Limb (tissue), 2 donors: ENCODE measurements around the gene CD40.
"Not testable (repeated sequence)": the region's sequence is repeated elsewhere in the genome, so short reads cannot be mapped to it uniquely, and the experiment has no call there.

Experiments used
- DNase-seq, 2 donors: peaks; one replicate each; pipeline ENCODE4 v3.0.0-alpha.2; 2016; ENCODE audit errors: extremely low spot score in 2 of 2

Gene CD40

DNA sequence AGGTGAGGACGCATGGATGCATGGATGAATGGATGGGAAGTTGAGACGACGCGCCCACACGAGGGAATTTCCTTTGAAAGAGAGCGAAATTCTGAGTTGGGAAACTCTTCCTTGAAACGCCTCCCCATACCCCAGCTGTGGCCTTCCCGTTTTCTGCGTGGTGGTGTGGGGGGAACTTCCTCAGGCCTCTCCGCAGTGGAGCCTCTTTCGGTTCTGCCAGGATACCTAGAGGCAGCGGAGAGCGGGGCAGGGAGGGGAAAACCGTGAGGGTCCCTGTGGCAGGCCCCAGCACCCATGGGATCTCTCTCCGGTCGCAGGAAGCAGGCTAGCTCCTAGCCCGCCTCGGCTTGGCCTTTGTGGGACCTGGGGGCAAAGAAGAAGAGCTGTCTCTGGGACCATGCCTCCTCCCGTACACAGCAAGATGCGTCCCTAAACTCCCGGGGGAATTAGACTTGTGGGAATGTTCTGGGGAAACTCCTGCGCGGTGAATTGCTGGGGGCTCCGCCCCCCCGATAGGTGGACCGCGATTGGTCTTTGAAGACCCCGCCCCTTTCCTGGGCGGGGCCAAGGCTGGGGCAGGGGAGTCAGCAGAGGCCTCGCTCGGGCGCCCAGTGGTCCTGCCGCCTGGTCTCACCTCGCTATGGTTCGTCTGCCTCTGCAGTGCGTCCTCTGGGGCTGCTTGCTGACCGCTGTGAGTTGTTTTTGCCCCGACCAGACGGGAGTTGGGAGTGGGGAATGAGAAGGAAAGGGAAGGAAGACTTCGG, at the start of gene CD40:
CD40 (plus strand) TSS at position 611 of the 764 bp plus-strand sequence; CDS start at position 641, 30 bp downstream.
- DNase-seq: peak in 1 of 2 donors; percentile 54

DNA sequence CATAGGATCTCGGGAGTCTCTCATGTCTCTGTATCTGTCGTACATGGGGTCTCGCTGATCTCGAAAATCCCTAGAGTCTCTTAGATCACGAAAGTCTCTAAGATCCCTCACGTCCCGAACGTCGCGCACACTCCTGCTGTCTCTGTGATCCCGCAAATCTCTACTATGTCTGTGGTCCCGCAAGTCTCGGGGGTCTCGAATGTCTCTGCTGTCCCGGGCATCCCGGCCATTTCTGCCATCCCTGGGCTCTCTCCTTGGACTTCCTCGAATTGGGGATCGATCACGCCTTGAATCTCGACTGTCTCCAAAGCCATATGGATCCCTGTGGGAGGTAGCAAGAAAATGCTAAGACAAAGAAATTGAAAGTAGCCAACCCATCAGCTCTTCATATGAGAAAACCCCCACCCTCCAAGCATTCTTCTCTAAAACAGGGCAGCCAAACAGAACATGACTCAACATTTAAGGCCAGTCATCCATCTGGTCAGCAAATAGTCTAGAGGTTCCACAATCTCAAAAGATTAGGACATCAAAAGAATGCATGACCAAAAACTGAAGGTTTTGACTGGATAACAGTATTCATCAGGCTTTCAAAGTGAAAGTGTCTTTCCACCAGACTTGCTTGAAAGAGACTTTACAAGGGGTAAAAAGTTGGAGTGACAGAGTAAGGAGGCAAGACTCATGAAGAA, 47.8 kb upstream of the CD40 start:
- DNase-seq: no peak

DNA sequence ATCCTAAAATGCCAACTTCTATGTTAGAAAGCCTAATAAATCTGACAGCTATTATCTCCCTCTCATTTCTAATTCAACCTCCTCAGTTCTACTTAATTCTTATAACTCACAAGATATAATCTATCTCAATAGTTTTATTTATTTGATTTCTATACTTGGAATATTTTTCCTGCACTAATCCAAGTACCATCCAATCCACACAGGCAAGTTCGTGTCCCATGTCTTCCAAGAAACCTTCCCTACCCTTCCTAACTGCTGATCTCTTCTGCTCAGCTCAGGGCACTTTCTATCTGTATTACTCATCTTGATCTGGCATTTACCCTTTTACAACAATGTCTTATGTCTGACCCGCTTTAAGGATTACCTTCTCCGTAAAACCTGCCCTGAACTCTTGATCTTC, 46.5 kb upstream of the CD40 start:
- no peak for DNase-seq

DNA sequence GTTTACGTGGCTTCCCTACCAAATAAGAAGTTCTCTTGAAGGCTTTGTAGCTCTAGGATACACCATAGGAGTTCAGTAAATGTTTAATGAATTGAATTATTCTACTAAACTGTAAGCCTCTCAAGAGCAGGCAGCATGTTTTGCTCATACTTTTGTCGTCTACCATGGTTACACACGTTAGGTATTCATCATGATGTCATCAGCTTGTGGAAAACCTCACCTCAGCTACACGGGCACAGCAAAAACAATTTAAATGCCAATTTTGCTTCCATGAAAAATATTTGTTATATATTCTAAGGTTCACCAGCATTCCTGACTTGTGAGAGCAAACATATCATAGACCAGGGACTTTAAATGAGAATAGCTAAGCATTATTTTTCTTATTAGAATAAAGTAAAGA, 45.1 kb upstream of the CD40 start:
- no peak for DNase-seq

DNA sequence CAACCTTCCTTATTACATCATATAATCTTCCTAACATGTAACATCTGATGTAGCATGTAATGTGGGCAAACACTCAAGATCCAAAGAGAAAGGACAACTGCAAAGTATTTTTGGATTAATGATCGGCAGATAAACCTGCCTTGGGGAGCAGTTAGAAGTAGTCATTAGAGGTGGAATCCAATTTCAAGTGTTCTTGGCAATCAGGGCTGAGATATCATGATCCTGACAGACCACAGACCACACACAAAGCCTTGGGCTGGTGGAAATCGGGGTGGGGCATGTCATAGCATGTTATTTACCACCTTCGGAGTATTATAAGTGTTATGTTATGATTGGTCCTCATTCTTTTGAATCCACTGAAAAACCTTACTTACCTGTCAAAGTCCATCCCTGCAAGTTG, 44.7 kb upstream of the CD40 start:
- no peak for DNase-seq

DNA sequence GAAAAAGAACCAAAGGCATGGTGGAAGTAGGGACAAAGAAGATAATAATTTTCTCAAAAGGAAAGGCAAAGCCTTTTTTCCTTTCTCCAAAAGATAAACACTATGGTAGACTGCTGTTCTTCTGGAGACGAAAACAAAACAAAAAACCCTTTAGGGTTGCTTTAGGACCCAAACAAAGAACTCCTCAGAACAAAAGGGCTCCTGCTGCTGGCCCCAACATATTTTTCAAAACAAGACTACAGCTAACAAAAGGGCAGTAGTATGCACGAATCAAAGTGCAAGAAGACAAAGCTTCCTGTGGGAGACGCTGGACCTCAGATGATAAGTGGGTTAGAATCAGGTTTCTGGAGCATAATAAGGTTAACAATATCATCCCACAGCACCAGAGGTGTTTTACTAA, 44.1 kb upstream of the CD40 start:
- no peak for DNase-seq

DNA sequence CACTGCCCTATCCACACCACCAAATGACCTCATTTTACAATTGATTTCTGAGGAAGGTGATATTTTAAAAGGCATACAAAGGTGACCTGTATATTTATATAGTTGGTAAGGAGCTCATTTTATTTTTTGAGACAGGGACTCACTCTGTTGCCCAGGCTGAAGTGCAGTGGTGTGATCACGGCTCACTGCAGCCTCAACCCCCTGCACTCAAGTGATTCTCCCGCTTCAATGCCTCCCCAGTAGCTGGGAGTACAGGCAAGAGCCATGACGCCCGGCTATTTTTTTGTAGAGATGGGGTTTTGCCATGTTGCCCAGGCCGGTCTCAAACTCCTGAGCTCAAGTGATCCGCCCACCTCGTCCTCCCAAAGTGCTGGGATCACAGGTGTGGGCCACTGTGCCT, 41.3 kb upstream of the CD40 start:
- DNase-seq: no peak

DNA sequence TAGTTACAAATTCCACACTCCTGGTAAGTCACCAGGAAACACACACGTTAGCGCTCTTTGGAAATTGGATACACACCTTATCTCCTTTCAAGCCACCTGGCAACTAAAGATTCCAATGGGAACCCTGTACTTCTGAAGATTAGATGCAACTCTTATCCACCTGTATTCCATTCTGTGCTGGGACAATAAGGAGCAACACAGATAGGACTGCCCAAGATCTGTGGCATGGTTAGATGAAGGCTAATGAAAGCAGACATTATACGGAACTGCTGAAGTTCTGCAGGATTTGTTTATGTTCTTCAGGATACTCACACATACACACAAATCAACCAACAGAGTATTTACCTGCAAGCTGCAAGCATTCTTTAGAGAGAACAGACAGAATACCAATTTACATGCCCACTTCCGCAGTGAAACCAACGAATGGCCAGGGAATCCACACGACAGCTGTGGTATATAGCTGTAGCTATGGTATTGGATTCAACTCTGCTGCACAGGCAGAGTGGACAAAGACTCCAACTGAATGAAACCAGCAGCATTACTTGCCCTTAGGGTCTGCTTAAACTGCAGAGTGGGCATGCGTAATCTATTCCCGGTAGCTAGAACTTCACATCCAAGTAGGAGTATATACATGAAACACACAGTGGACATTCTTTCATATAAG, 40.3 kb upstream of the CD40 start:
- no peak for DNase-seq

DNA sequence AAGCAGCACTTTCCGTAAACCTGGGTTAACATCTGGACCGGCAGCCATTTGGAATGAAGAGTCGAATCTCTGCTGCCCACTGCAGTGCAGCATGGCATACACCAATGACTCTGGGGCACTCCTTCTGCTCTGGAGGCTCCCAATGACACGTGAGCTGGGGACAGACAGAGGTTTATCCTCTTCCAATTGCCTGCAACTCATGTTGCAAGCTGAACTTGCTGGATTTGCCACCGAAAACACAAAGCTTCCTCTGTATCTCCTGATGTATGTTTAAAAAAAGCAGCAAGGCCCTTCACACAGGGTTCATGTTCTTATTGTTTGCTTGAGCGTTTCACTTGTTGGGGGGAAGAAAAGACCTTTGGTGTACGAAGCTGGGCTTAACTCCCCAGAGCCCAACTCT, 39.2 kb upstream of the CD40 start:
- no peak for DNase-seq

DNA sequence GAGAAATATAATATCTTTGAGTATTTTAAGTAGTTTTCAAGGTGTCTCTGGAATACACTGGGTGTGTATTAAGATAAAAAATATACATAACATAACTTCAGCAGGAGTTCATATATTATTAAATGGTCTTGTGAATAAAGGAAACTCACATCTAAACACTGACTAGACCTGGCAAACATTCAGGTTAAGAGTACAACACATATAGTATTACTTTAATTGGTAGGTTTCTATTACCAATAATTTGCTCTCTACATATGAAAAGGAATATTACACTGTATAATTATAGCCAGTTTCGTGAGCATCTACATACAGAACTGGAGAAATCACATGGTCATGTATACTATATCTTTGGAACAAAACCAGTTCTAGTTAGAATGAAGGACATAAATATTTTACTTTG, 37.0 kb upstream of the CD40 start:
- no peak for DNase-seq

DNA sequence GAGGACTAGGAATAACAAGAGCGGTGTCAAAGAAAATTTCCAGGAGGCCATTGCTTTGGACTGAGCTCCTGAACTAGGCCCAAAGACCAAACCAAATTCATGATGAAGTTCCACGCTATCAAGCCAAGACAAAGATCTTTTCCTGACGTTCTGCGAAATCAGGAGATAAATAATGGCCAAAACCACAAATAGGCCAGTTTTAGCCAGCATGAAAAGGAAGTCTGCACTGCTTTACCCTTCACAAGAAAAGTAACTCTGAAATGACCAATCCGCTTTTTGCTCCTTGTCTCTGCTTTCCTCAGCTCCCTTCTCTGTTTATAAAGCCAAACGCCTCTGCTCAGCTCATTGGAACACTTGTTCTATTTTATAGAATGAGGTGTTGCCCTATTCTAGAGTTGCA, 35.0 kb upstream of the CD40 start:
- no peak for DNase-seq

DNA sequence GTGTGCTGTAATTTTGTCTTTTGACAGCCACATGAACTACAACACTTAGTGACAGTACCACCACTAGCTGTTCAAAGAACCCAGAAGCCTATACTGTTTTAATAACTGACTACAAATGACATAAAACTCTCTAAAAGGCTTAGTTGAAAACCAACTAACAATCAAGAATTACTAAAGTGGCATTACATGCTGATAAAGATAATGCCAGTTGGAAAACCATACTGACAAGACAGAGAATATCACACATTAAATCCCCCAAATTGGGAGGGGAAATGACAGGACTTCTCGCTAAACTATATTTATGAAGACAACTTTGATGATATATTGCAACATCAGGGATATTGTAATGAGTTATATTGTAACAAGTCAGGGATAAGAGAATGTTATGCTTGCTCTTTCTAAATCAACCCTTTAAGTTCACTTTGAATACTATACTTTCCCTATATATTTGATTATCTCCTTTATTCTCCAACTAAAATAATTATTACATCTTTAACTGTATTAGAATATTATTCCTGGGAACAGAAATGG, 34.5 kb upstream of the CD40 start:
- DNase-seq: no peak

DNA sequence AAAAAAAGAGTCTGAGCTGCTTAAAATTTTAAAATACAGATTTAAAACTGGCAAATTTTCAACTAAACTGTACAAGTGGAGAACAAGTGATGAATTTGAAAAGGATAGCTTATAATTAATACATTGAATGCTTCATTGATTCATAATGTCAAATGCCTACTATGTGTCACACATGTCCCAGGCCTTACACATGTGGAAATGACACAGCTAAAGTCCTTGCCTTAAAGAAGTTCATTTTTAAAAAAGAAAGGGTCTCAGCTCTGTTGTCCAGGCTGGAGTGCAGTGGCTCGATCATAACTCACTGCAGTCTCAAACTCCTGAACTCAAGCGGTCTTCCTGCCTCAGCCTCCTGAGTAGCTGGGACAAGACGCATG, 33.3 kb upstream of the CD40 start:
- no peak for DNase-seq

DNA sequence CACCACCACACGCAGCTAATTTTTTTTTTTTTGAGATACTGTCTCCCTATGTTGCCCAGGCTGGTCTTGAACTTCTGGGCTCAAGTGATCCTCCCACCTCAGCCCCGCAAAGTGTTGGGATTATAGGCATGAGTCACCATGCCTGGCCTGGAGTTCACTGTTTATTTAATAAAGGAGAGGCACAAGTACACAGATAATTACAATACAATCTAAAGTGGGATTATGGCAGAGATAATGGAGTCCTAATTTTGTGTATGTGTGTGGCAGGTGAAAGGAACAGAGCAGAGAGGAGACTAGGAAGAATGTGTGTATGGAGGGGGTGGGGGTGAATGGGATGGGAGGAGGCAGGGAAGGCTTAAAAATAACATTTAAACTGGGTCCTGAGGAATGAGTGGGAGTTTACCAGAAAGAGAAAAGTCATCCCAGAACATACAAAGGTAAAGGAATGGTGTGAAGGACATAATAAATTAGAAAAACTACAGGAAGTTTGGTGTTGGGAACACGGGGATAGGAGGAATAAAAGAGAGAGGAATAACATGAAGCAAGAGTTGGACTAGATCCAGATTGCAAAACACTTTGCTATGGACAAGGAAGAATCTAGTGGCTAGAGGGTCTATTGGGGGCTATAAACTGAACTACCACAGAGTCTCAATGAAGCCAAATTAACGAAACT, 32.8 kb upstream of the CD40 start:
- no peak for DNase-seq

DNA sequence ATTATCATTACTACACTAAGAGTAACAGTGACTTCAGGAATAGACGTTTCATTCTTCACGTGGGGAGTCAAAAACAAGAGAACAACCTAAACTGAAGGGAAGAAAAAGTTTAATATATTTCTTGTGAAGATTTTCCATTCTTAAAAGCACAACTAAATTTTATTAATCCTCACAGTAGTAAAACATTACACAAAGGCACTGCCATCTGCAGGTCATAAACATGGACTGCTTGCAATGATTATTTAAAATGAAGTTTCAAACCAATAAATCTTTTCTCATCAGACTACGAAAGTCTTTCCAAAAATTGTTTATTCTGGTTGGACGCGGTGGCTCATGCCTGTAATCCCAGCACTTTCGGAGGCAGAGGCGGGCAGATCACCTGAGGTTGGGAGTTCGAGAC, 31.0 kb upstream of the CD40 start:
- peak in 1 of 2 donors; percentile 10 for DNase-seq

DNA sequence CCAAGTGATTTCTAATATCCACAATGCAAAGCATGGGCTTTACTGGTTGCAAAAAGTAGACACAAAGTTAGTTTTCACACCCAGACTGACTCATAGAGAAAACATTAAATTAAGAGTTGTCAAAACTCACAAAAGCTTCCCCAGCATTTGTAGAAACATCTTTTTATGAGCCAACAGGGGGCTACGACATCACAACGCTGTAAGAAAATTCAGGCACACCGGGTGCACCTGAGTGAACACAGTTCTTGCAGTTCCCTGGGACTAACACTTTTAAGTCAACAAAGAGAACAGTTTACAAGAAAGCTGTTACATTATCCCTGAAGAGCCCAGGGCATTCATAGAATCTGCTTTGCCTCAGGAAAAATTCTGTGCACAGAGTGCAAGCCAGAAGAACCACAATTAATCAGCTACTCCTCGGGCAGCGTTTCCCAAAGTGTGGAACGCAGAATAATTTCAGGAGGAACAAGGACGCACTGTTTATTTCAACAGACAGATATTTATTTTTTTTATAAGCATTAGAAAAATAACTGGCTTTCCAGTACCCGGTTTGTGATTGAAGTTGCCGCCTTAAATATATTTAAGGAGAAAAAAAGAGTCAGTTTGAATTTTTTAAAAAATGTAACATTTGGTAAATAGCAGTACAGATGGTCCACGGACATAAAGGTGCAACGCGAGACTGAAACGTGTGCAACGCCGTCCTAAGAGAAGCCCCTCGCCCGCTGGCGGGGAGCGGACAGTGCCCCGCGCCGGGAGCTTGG, 29.5 kb upstream of the CD40 start:
- no peak for DNase-seq

DNA sequence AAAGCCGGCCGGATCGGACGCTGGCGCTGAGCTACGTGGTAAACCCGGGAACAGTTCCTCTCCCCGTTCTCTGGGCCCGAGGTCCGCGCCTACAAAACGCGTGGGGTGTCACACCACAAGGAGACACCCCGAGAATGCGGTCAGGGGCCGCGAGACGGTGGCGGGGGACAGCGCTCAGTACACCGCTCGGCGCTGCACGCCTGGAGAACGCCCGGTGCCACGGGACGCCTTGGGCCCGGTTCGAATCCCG, 29.0 kb upstream of the CD40 start:
- no peak for DNase-seq

DNA sequence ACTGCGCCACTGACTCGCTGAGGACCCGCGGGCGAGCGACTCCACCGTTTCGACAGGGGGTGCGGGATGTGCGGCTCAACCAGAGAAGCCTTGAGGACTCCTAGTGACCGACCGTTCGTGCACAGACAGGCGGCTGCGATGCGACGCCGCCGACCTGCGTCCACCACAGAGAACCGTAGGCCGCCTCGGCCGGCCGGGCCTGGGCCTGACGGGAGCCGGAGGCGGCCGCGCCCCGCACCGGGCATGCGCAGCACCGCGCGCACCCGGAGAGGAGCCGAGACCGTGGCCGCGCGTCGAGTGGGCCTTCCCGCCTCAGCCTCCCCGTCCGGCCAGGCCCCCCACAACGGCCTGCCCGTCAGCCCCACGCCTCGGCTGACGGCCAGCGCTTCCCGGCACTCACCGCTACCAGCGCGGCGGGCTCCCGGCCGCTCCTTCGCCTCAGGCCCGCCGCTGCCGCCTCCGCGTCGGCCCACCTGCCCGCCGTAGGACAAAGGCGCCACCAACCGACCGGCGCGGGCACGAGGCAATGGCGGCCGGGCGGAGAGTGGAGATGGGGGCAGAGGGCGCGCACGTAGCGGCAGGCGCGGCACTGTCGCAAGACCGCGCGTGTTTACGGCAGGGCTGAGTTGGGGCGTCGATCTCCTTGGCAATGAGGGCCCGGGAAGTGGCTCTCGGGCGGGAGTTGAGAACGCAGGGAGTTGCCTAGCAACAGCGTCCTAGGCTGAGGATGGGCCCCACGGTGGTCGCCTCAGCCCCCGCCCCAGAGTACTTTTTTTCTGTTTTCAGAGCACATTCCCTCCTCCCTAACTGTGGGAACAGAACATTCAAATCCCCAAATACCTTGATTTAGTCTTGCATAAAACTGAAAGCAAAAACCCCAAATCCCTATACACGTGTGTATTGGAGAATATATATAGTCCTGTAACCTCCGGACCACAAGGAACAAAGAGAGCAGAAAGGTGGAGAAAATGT, 28.4 kb upstream of the CD40 start, which contains the start of gene NCOA5:
NCOA5 (minus strand) TSS at position 546 of the 972 bp plus-strand sequence. CDS start 10,538 bp downstream, outside the sequence.
- peak; percentile 97 to 98 for DNase-seq

DNA sequence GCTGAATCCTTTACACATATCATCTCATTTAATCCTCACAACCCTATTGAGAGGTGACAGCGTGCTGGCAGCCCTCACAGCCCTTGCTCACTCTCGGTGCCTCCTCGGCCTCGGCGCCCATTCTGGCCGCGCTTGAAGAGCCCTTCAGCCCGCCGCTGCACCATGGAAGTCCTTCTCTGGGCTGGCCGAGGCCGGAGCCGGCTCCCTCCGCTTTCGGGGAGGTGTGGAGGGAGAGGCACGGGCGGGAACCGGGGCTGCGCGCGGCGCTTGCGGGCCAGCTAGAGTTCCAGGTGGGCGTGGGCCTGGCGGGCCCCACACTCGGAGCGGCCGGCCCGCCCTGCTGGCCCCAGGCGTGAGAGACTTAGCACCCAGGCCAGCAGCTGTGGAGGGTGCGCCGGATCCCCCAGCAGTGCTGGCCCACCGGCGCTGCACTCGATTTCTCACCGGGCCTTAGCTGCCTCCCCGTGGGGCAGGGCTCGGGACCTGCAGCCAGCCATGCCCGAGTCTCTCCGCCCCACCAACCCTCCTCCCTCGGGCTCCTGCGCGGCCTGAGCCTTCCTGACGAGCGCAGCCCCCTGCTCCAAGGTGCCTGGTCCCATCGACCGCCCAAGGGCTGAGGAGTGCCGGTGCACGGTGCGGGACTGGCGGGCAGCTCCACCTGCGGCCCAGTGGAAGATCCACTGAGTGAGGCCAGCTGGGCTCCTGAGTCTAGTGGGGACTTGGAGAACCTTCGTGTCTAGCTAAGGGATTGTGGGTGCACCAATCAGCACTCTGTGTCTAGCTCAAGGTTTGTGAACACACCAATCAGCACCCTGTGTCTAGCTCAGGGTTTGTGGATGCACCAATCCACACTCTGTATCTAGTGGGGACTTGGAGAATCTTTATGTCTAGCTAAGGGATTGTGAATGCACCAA, 26.2 kb upstream of the CD40 start:
- not testable (repeated sequence) for DNase-seq
